Heart left ventricle (tissue), 16 donors: ENCODE measurements around the gene YOD1. TPM values are rescaled to one million over a fixed set of nuclear protein-coding genes. Genes with fewer than 3 reads are reported as not detected.

Experiments used
- ATAC-seq, 4 donors: fragments of 200-7000 bp; cut with Tn5 transposase; one replicate each; pipeline ENCODE4 v1.9.1; 2020 to 2022; ENCODE audit warnings: moderate library complexity in 4 of 4, mild to moderate bottlenecking in 3 of 4, moderate number of reproducible peaks in 1 of 4
- DNase-seq, 5 donors: peaks; one replicate each; pipeline ENCODE4 v3.0.0-alpha.2; 2020
- H3K27ac ChIP-seq, 12 donors: fragments of 200-600 bp; sonication (generic) in 4 of 12; one replicate each; pipeline versions ENCODE4 v1.5.0 to v1.8.0; 2016 to 2022; ENCODE audit warnings: mild to moderate bottlenecking in 2 of 12
- H3K27me3 ChIP-seq, 9 donors: fragments of 200-600 bp; sonication (generic) in 2 of 9; one replicate each; pipeline versions ENCODE4 v1.5.1 to v1.8.0; 2016 to 2022; ENCODE audit warnings: mild to moderate bottlenecking in 3 of 9
- H3K36me3 ChIP-seq, 9 donors: fragments of 200-600 bp; sonication (generic) in 2 of 9; one replicate each; pipeline versions ENCODE4 v1.5.0 to v1.8.0; 2018 to 2022; ENCODE audit warnings: mild to moderate bottlenecking in 2 of 9
- H3K4me1 ChIP-seq, 12 donors: fragments of 200-600 bp; sonication (generic) in 4 of 12; one replicate each; pipeline versions ENCODE4 v1.5.0 to v1.8.0; 2016 to 2022; ENCODE audit warnings: mild to moderate bottlenecking in 3 of 12
- H3K4me3 ChIP-seq, 12 donors: fragments of 200-600 bp; sonication (generic) in 4 of 12; one replicate each; pipeline versions ENCODE4 v1.5.0 to v1.8.0; 2017 to 2022; ENCODE audit warnings: mild to moderate bottlenecking in 9 of 12, moderate library complexity in 4 of 12
- H3K9me3 ChIP-seq, 12 donors: fragments of 200-600 bp; sonication (generic) in 4 of 12; one replicate each; pipeline versions ENCODE4 v1.5.0 to v1.8.0; 2016 to 2022; ENCODE audit warnings: mild to moderate bottlenecking in 1 of 12
- POLR2A ChIP-seq, 2 donors: fragments of 450-650 bp; IDR thresholded peaks; one replicate each; pipeline ENCODE4 v1.6.1; 2017; ENCODE audit warnings: antibody characterized with exemption in 2 of 2, mild to moderate bottlenecking in 2 of 2, moderate library complexity in 2 of 2
- WGBS, 4 donors: extraction: QIAGEN DNeasy Blood & Tissue Kit in 2 of 4; methylation state at CpG; one replicate each; pipeline versions ENCODE4 v1.1.5 to v1.1.7; 2013 to 2018; 5-methylcytosine and 5-hydroxymethylcytosine counted together
- intact Hi-C, 10 donors: fragments of 100-400 bp; cut with DNase I; formaldehyde crosslinking; loops; one replicate each; pipeline versions ENCODE4 v1.11.1 to v1.14.2; 2022
- polyA plus RNA-seq, 2 donors: library from polyadenylated mRNA; stranded (reverse); fragments of 200-250 nt; gene quantifications; one replicate each; pipeline ENCODE4 v1.2.3, GENCODE V29; 2013
- total RNA-seq, 9 donors: library from RNA; depleted of rRNA in 2 of 9; stranded (reverse); fragments of >200 nt in 2 of 9; fragmentation: NEBNext Ultra II Directional in 3 of 9; extraction: Animal tissue kit (Norgen Biotek cat#: 25700) in 3 of 9; gene quantifications; one replicate each; pipeline versions ENCODE4 v1.1.0 to v1.2.4, GENCODE V29; 2016 to 2023
- TF ChIP-seq, protein P1 (sequence below), 12 donors: fragments of 200-600 bp; sonication (generic) in 4 of 12; IDR thresholded peaks; one replicate each; pipeline versions ENCODE4 v1.5.0 to v1.8.0; 2018 to 2022; ENCODE audit warnings: antibody characterized with exemption in 12 of 12, mild to moderate bottlenecking in 5 of 12
- donor health status: ischemic (EF 13 %, LVEDD 7.1; RV severe dilation, severe dysfunction).
- donor health status: healthy with polysubstance abuse.
- donor health status: DM: no; HTN: yes; CAD: no.
- donor health status: DM: no; HTN: no; CAD: no.
- donor health status: ischemic (EF 25% LVEDD 6.9; RV normal size, moderate dysfunction).
- donor health status: ischemic (EF 25% LVEDD 5.7; RV mildly dilated, moderate dysfunction).
- donor health status: healthy.
- donor health status: DM: yes; HTN: yes; CAD: no.
- donor health status: ischemic (EF 35%, LVEDD 5.7; RV mildly dilated, moderate dysfunction).
- donor health status: nonischemic (EF 11% LVEDD 7.7; RV severe dilation, severe dysfunction).
- donor health status: DM: yes; HTN: yes; CAD: no.
- donor health status: PGD.
- donor health status: ischemic (EF 29% LVEDD 5.4; RV normal size, mild dysfunction).
- donor health status: nonischemic (EF 23%, LVEDD 6.1; RV moderate dilation, normal function).

The YOD1 gene
- total and polyA plus RNA-seq, 11 donors, result 1.9 to 7.4 (median 5.8) TPM

DNA sequence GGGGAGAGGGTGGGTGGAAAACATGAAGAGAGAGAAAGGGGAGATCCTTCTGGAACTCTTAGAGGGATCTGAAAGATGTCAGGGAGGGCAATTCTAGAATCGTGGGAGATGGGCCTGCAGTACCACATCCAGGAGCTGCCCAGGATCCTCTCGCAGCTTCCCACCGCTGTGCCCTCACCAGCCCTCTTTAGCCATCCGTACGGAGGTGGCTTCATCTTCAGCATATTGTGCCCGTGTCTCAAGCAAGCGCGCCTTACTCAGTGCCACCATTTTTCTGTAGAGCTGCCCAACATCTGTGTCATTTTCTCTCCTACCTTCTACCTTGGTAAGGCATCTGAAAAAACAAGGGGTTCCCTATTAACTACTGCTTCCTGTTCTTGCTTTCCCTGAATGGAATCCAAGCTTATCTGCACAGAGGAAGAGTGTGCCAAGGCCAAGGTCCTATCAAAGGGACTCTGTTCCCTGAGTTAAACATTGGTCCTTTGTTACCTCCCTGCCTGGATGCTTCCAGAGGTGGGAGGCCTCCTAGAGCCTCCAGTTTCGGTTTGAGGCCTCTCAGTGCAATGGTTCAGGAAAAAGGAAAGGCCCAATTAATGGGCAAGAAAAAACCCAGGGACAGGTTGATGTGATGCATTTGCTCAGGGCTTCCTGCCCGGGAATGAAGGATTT is 41.7 kb downstream of the YOD1 start:
- ATAC-seq (no peak), DNase-seq (no peak)
- H3K27ac ChIP-seq, result no peak overlapping the region
- no peak for TF ChIP-seq POLR2A (IDR thresholded peaks at IDR 0.05)
- TF ChIP-seq, protein P1, sequence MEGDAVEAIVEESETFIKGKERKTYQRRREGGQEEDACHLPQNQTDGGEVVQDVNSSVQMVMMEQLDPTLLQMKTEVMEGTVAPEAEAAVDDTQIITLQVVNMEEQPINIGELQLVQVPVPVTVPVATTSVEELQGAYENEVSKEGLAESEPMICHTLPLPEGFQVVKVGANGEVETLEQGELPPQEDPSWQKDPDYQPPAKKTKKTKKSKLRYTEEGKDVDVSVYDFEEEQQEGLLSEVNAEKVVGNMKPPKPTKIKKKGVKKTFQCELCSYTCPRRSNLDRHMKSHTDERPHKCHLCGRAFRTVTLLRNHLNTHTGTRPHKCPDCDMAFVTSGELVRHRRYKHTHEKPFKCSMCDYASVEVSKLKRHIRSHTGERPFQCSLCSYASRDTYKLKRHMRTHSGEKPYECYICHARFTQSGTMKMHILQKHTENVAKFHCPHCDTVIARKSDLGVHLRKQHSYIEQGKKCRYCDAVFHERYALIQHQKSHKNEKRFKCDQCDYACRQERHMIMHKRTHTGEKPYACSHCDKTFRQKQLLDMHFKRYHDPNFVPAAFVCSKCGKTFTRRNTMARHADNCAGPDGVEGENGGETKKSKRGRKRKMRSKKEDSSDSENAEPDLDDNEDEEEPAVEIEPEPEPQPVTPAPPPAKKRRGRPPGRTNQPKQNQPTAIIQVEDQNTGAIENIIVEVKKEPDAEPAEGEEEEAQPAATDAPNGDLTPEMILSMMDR (IDR thresholded peaks at IDR 0.05), result no peak
- intact Hi-C loops, result no loop called here
- H3K36me3 ChIP-seq, result no peaks in the 10 kb centered on the region
- H3K4me3 ChIP-seq, result no peak overlapping the region
- H3K27me3 ChIP-seq, result no peaks in the 10 kb centered on the region
- no peaks in the 10 kb centered on the region for H3K9me3 ChIP-seq
- peaks cover 0 to 4% (median 0%) of the 10 kb centered on the region in 12 donors for H3K4me1 ChIP-seq
- 90 to 93% (median 92%) methylated on average over 10 of the region's 10 CpGs for WGBS, 4 donors

DNA sequence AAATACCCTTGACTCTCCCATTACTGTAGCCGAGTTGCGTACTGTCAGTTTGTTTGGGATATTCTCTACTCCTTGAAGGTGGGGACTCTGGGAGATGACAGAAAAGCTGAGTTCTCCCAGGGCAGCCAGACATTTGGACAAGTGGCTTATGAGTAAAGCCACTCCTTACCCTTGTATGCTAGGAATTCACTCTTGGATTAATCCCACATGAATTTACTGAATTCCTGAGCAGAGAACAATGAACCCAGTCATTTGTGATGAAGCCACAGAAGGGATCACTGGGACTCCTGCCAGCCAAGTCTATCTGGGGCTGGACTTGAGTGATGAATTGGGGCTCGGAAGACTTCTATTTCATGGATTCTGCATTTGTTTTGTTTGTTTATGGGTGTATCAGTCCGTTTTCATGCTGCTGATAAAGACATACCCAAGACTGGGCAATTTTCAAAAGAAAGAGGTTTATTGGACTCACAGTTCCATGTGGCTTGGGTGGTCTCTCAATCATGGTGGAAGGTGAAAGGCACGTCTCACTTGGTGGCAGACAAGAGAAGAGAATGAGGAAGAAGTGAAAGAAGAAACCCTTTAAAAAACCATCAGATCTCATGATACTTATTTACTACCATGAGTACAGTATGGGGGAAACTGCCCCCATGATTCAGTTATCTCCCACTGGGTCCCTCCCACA is 43.5 kb downstream of the YOD1 start:
- Histone ChIP-seq H3K27me3 (no peaks in the 10 kb centered on the region), H3K4me1 (peaks cover 0 to 4% (median 0%) of the 10 kb centered on the region in 12 donors), H3K27ac (no peak overlapping the region), H3K9me3 (no peaks in the 10 kb centered on the region), H3K4me3 (no peak overlapping the region), H3K36me3 (no peaks in the 10 kb centered on the region)
- ATAC-seq (no peak), DNase-seq (no peak)
- WGBS, 4 donors, result 63 to 71% (median 70%) methylated on average over 5 of the region's 5 CpGs
- intact Hi-C loops, result no loop called here
- TF ChIP-seq POLR2A (IDR thresholded peaks at IDR 0.05), result no peak
- TF ChIP-seq, protein P1 (IDR thresholded peaks at IDR 0.05), result no peak

DNA sequence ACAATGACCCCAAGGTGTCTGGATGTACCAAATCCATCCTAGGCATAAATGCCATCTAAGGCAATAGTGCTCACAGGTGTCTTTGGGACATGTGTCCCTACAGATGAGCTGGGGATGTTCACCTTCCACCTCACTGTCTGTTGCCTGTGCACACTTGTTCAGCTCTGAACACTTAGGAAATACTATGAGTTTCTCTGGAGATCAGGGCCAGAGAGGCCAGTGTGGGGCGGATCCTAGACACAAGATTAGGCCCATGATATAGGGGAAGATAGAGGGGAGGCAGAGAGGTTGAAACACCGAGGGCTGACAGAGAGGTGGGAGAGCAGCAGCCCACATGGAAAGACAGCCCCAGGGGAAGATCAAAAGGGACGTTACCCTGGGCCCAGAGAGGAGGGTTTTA is 44.1 kb downstream of the YOD1 start:
- Histone ChIP-seq H3K27me3 (no peaks in the 10 kb centered on the region), H3K4me3 (no peak overlapping the region), H3K27ac (no peak overlapping the region), H3K4me1 (peaks cover 0 to 4% (median 0%) of the 10 kb centered on the region in 12 donors), H3K36me3 (no peaks in the 10 kb centered on the region), H3K9me3 (no peaks in the 10 kb centered on the region)
- TF ChIP-seq, protein P1 (IDR thresholded peaks at IDR 0.05), result no peak
- WGBS, 4 donors, result 66 to 82% (median 70%) methylated on average over 3 of the region's 3 CpGs
- no peak for DNase-seq
- no peak for ATAC-seq
- intact Hi-C loops, result no loop called here

DNA sequence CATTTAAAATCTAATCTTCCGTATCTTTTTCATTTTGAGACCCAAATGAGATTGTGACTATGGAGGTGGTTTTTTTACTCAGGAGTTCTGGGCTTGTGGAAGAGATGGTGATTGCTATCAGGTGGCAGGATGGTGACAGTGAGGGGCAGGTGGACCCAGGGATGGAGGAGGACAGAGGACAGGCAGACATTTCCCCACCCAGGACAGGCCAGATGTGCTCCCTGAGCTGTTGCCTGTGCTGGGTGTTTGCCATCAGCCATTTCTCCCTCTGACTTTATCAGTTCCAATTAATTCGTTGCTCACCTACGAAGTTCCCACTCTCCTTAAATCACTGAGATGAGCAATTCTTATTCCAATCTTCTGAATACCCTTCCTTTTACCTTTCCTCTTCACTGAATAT is 44.9 kb downstream of the YOD1 start:
- Histone ChIP-seq H3K4me1 (peaks cover 0 to 4% (median 0%) of the 10 kb centered on the region in 12 donors), H3K9me3 (no peaks in the 10 kb centered on the region), H3K27me3 (no peaks in the 10 kb centered on the region), H3K36me3 (no peaks in the 10 kb centered on the region), H3K27ac (no peak overlapping the region), H3K4me3 (no peak overlapping the region)
- intact Hi-C loops, result no loop called here
- TF ChIP-seq, protein P1 (IDR thresholded peaks at IDR 0.05), result no peak
- TF ChIP-seq POLR2A (IDR thresholded peaks at IDR 0.05), result no peak
- WGBS, 4 donors, result 87 to 92% (median 91%) methylated on average over 3 of the region's 3 CpGs
- ATAC-seq (no peak), DNase-seq (no peak)
